ENCODE measurements around the gene WNT7A.

Gene WNT7A

GRCh38 chr3:13785853-13786436 lies 93.9 kb downstream of the WNT7A start:
- Histone ChIP-seq H3K9me2 (ENCODE audit: low read depth, low read length) (no peaks in the 10 kb centered on the region), H3K27ac (ENCODE audit: low read depth, low read length, poor library complexity, severe bottlenecking) (no peak overlapping the region), H3K4me3 (ENCODE audit: low read depth, low read length, poor library complexity, severe bottlenecking) (no peak overlapping the region), H3K4me2 (ENCODE audit: low read length) (no peak overlapping the region), H4K20me1 (ENCODE audit: insufficient read depth, low read length) (no peaks in the 10 kb centered on the region), H3K9ac (ENCODE audit: low read length) (no peak overlapping the region), H3K36me3 (ENCODE audit: insufficient read depth, low read length) (no peaks in the 10 kb centered on the region), H3K79me2 (ENCODE audit: insufficient read depth, low read length) (no peaks in the 10 kb centered on the region), H3K9me3 (ENCODE audit: low read length) (no peaks in the 10 kb centered on the region), H2AFZ (ENCODE audit: low read length) (no peak overlapping the region), H3K4me1 (ENCODE audit: insufficient read depth, low read length, severe bottlenecking) (no peaks in the 10 kb centered on the region), H3K27me3 (ENCODE audit: insufficient read depth, low read length) (no peaks in the 10 kb centered on the region), H3F3A (ENCODE audit: insufficient read depth, low read length) (no peaks in the 10 kb centered on the region)
- TF ChIP-seq CTCF (IDR thresholded peaks at IDR 0.05; ENCODE audit: low read length): no peak
- TF ChIP-seq EZH2 (IDR thresholded peaks at IDR 0.05; ENCODE audit: borderline replicate concordance, low read length): no peak

- Histone ChIP-seq H3K9me3 (ENCODE audit: low read length) (no peaks in the 10 kb centered on the region), H3K36me3 (ENCODE audit: insufficient read depth, low read length) (no peaks in the 10 kb centered on the region), H2AFZ (ENCODE audit: low read length) (no peak overlapping the region), H3K9ac (ENCODE audit: low read length) (no peak overlapping the region), H3K4me3 (ENCODE audit: low read depth, low read length, poor library complexity, severe bottlenecking) (no peak overlapping the region), H3F3A (ENCODE audit: insufficient read depth, low read length) (no peaks in the 10 kb centered on the region), H3K4me2 (ENCODE audit: low read length) (no peak overlapping the region), H3K9me2 (ENCODE audit: low read depth, low read length) (no peaks in the 10 kb centered on the region), H3K27ac (ENCODE audit: low read depth, low read length, poor library complexity, severe bottlenecking) (no peak overlapping the region), H4K20me1 (ENCODE audit: insufficient read depth, low read length) (no peaks in the 10 kb centered on the region), H3K4me1 (ENCODE audit: insufficient read depth, low read length, severe bottlenecking) (no peaks in the 10 kb centered on the region), H3K27me3 (ENCODE audit: insufficient read depth, low read length) (no peaks in the 10 kb centered on the region), H3K79me2 (ENCODE audit: insufficient read depth, low read length) (no peaks in the 10 kb centered on the region)
- TF ChIP-seq EZH2 (IDR thresholded peaks at IDR 0.05; ENCODE audit: borderline replicate concordance, low read length): no peak
- TF ChIP-seq CTCF (IDR thresholded peaks at IDR 0.05; ENCODE audit: low read length): no peak
Observed at GRCh38 chr3:13785351-13785750, 94.5 kb downstream of the WNT7A start.

- Histone ChIP-seq H3K27me3 (ENCODE audit: insufficient read depth, low read length) (no peaks in the 10 kb centered on the region), H3K4me2 (ENCODE audit: low read length) (no peak overlapping the region), H3K4me3 (ENCODE audit: low read depth, low read length, poor library complexity, severe bottlenecking) (no peak overlapping the region), H2AFZ (ENCODE audit: low read length) (no peak overlapping the region), H3K9me3 (ENCODE audit: low read length) (no peaks in the 10 kb centered on the region), H3F3A (ENCODE audit: insufficient read depth, low read length) (no peaks in the 10 kb centered on the region), H3K4me1 (ENCODE audit: insufficient read depth, low read length, severe bottlenecking) (no peaks in the 10 kb centered on the region), H3K79me2 (ENCODE audit: insufficient read depth, low read length) (no peaks in the 10 kb centered on the region), H4K20me1 (ENCODE audit: insufficient read depth, low read length) (no peaks in the 10 kb centered on the region), H3K36me3 (ENCODE audit: insufficient read depth, low read length) (no peaks in the 10 kb centered on the region), H3K9me2 (ENCODE audit: low read depth, low read length) (no peaks in the 10 kb centered on the region), H3K9ac (ENCODE audit: low read length) (no peak overlapping the region), H3K27ac (ENCODE audit: low read depth, low read length, poor library complexity, severe bottlenecking) (no peak overlapping the region)
- TF ChIP-seq CTCF (IDR thresholded peaks at IDR 0.05; ENCODE audit: low read length) (no peak), EZH2 (IDR thresholded peaks at IDR 0.05; ENCODE audit: borderline replicate concordance, low read length) (no peak)
Observed at GRCh38 chr3:13783476-13783875, 96.4 kb downstream of the WNT7A start.

Measured in OCI-LY1 (cell line).